GM21717 (cell line): Measurements from ENCODE around the gene PTPN18.

Source experiments
- ATAC-seq: cut with Tn5 transposase; IDR thresholded peaks from one replicate; pipeline ENCODE4 v1.9.1; 2021; ENCODE audit warnings: mild to moderate bottlenecking, moderate library complexity; ENCODE audit not compliant: unreplicated experiment

PTPN18 gene

GRCh38 chr2:130339885-130340745 lies 15.7 kb upstream of the PTPN18 start:
- ATAC-seq, result no peak

- ATAC-seq, result peak; percentile 5
These were observed 14.3 kb upstream of the PTPN18 start for GRCh38 chr2:130341562-130342019.

DNA sequence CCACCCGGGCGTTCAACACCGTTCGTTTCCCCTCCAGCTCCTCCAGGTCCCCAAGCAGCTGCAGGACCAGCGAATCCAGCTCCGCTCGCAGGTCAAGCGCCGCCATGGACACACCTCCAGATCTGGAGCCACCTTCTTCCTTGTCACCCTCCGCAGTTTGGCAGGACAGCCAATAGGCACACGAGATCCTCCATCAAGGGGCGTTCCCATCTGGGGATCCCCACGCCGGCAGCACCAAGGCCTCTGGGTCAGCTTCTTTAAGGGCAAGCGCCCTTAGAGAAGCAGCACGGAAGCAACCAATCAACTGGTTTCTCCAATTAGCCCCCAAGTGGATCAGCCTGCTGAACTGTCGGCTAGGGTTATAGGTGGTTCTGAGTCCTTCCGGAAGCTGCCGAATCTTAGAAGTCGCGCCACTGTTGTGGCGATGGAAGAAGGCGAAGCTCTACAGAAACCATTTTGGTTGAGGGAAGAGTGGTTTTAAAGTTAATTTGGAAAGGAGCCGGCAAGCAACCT lies 13.8 kb upstream of the PTPN18 start:
- peak; percentile 76 for ATAC-seq

GRCh38 chr2:130342533-130343275 lies 13.2 kb upstream of the PTPN18 start, which contains the start of gene IMP4:
TSS of gene IMP4 (plus strand) at chr2:130342897. CDS start at chr2:130342933, 36 bp downstream.
- peak; percentile 91 for ATAC-seq

GRCh38 chr2:130344578-130344977 lies 11.3 kb upstream of the PTPN18 start:
- no peak for ATAC-seq

DNA sequence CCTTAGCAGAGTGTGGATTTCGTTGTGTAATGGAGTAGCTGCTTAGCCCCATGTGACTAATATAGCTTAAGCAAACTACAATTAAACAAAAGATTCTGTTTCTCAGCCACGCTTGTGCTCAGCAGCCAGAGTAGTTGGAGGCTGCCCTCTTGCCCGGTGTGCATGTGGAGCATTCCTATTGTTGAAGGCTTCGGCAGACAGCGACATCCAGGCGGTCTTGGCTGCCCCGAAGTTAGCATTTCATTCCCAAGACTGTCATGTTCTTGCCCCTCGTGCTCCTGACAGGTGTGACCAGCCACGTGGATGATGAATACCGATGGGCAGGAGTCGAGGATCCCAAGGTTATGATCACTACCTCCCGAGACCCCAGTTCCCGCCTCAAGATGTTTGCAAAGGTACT lies 10.8 kb upstream of the PTPN18 start:
- ATAC-seq, result no peak

- ATAC-seq, result no peak
These were observed 10.2 kb upstream of the PTPN18 start for GRCh38 chr2:130345611-130346010.

- no peak for ATAC-seq
These were observed 9.7 kb upstream of the PTPN18 start for GRCh38 chr2:130346041-130346740.

DNA sequence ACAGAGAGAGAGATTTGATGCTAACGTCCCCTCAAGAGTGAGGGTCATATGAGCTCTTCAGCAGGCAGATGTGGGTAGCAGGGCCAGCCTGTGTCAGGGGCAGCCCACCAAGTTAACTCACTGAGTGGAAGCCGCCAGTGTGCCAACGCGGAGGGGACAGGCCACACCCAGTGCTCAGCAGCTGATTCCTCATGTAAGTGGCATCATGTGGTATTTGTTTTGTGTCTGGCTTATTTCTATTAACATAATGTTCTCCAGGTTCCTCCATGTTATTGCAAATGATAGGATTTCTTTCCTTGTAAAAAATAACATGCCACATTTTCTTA lies 9.2 kb upstream of the PTPN18 start:
- no peak for ATAC-seq

GRCh38 chr2:130347220-130347925 lies 8.5 kb upstream of the PTPN18 start:
- no peak for ATAC-seq

GRCh38 chr2:130349174-130349573 lies 6.7 kb upstream of the PTPN18 start:
- ATAC-seq, result no peak

DNA sequence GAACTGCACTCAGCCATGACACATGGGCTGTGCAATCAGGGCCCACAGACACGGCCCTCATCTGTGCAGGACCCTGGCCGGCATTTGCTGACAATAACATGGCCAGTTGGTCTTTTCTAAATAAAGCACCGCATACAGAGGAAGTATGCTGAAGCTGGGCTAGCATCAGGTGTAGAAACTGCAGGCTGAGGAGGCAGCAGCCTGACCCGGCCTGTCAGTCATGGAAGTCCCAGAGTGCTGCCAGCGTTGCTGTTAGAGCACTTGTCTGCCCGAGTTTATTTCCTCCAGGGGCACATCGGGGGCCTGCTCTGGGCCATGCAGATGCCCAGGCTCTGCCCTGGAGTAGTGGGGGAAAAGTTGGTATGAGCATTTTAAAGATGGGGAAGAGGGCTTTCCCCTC lies 4.1 kb upstream of the PTPN18 start:
- no peak for ATAC-seq

- no peak for ATAC-seq
These were observed 3.6 kb upstream of the PTPN18 start for GRCh38 chr2:130352237-130352636.

GRCh38 chr2:130353291-130354138 lies 2.3 kb upstream of the PTPN18 start:
- no peak for ATAC-seq

- no peak for ATAC-seq
These were observed 1.8 kb upstream of the PTPN18 start for GRCh38 chr2:130354139-130354428.

DNA sequence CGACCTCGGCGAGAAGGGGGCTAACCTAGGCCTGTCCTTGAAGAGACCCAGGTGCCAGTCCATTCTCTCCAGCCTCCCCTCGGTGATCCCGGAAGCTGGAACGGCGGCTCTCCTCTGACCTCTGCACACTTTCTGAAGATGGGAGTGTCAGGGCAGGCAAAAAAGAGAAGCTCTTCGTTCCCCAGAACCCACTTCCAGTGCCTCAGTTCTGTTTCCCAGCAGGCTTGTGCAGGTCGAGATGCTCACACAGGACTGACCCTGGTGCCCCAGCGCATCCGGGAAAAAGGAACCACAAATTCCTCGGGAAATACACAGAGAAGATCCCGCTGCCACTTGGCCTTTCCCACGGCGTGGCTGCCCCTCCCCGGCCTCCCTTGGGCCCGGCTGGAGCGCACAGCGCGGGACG lies 681 bp upstream of the PTPN18 start:
- peak; percentile 2 for ATAC-seq

- no peak for ATAC-seq
These were observed 2.0 kb downstream of the PTPN18 start for GRCh38 chr2:130357864-130358263.

GRCh38 chr2:130358420-130359350 lies 2.8 kb downstream of the PTPN18 start:
- ATAC-seq, result no peak

DNA sequence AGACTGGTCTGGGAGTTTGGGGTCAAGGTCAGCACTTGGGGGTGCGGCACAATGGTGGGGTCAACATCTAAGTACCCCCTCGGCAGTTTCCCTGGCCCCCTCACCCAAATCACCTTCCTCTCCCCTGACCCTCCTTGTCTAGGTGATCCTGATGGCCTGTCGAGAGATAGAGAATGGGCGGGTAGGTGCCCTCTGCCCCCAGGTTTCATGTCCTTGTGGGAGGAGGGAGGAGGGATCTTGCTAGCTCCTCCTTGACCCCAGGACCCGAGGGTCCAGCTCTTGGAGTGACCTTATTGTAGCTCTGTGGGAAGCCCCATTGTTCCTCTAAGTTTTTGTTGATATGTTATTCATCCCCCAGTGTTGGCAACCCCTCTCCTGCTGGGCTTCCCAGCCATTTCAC lies 3.6 kb downstream of the PTPN18 start:
- ATAC-seq, result no peak
